MCF 10A (cell line): ENCODE data around the gene MIEF1. TPM values are rescaled to one million over a fixed set of nuclear protein-coding genes. Genes with fewer than 3 reads are reported as not detected.
A peak's percentile ranks its signal among the peaks of the same experiment; 100 is the strongest.

Experiments
- BruUV-seq: library from RNA; stranded (reverse); fragments of 400-500 nt; replicated peaks from 2 replicates; lab custom pipeline; 2021; lab: Mats Ljungman, UMichigan
- CTCF ChIA-PET: fragments of 300-600 bp; sonication (Branson Sonifier 250); formaldehyde crosslinking; extraction: SDS; loops from one replicate; lab custom pipeline; 2021; ENCODE audit warnings: antibody characterized with exemption, inconsistent platforms; lab: Yijun Ruan, JAX
- POLR2A ChIA-PET: fragments of 300-600, 350-650 bp; sonication (Branson Sonifier 250); formaldehyde crosslinking; extraction: SDS; loops from one replicate; lab custom pipeline; 2020; ENCODE audit warnings: antibody characterized with exemption, inconsistent platforms; lab: Yijun Ruan, JAX
- DNase-seq: peaks from one replicate; pipeline ENCODE4 v3.0.0-alpha.2; 2018; ENCODE audit not compliant: unreplicated experiment
- H3K27ac Mint-ChIP-seq: one replicate; pipeline ENCODE4 v1.8.0; 2022; ENCODE audit warnings: mild to moderate bottlenecking, low read depth, mixed read lengths; ENCODE audit not compliant: unreplicated experiment
- H3K27me3 Mint-ChIP-seq: one replicate; pipeline ENCODE4 v1.8.0; 2022; ENCODE audit warnings: mixed read lengths; ENCODE audit not compliant: insufficient read depth, unreplicated experiment
- H3K36me3 Mint-ChIP-seq: one replicate; pipeline ENCODE4 v1.8.0; 2022; ENCODE audit warnings: mild to moderate bottlenecking, moderate library complexity, mixed read lengths; ENCODE audit not compliant: insufficient read depth, unreplicated experiment
- H3K4me1 Mint-ChIP-seq: one replicate; pipeline ENCODE4 v1.8.0; 2022; ENCODE audit warnings: mixed read lengths; ENCODE audit not compliant: insufficient read depth, unreplicated experiment
- H3K4me3 Mint-ChIP-seq: one replicate; pipeline ENCODE4 v1.8.0; 2022; ENCODE audit warnings: mild to moderate bottlenecking, moderate library complexity, mixed read lengths; ENCODE audit not compliant: unreplicated experiment
- H3K9me3 Mint-ChIP-seq: one replicate; pipeline ENCODE4 v1.8.0; 2022; ENCODE audit warnings: mixed read lengths; ENCODE audit not compliant: unreplicated experiment
- CTCF ChIP-seq: fragments of 200-600 bp; IDR thresholded peaks from one replicate; pipeline ENCODE4 v1.8.0; 2022; ENCODE audit warnings: antibody characterized with exemption, mild to moderate bottlenecking; ENCODE audit not compliant: unreplicated experiment
- intact Hi-C: fragments of 100-400 bp; cut with micrococcal nuclease; formaldehyde crosslinking; loops from 2 replicates; pipeline ENCODE4 v1.14.1; 2022
- total RNA-seq: library from RNA; stranded (reverse); gene quantifications from 2 replicates; pipeline ENCODE4 v1.2.3, GENCODE V29; 2022

The MIEF1 gene
- total RNA-seq, 1 experiment from 2014 or later = 40.2 TPM

- peaks cover 9% of the 10 kb centered on the region for H3K4me1 Mint-ChIP-seq
Observed at GRCh38 chr22:39498368-39498767, 3.7 kb upstream of the MIEF1 start.

GRCh38 chr22:39498802-39499201 lies 3.3 kb upstream of the MIEF1 start:
- Mint-ChIP-seq H3K36me3 (peaks cover under 1% of the 10 kb centered on the region), H3K27ac (no peak overlapping the region), H3K4me1 (peaks cover 13% of the 10 kb centered on the region), H3K4me3 (no peak overlapping the region), H3K9me3 (no peaks in the 10 kb centered on the region), H3K27me3 (no peaks in the 10 kb centered on the region)
- intact Hi-C loops = no loop called here
- DNase-seq = no peak
- BruUV-seq = no TSS peak
- ChIA-PET CTCF (interaction anchor here (1.6 kb wide), 1 partner anchor 30 kb away, joined by 4 read pairs; no protein-coding TSS in a partner anchor), POLR2A (interaction anchor here (0.6 to 2.2 kb wide), 2 partner anchors 21 to 792 kb away, joined by 4 to 11 read pairs; partner anchors contain the start of gene ATF4)
- TF ChIP-seq CTCF = no peak

More at GRCh38 chr22:39498368-39498767, 3.7 kb upstream of the MIEF1 start:
- Mint-ChIP-seq H3K27ac (no peak overlapping the region), H3K36me3 (no peaks in the 10 kb centered on the region), H3K27me3 (no peaks in the 10 kb centered on the region), H3K4me3 (no peak overlapping the region), H3K9me3 (no peaks in the 10 kb centered on the region)
- ChIA-PET POLR2A (interaction anchor here (2.2 kb wide), 1 partner anchor 22 kb away, joined by 11 read pairs; the partner anchor contains the start of gene ATF4), CTCF (interaction anchor here (0.6 to 3.0 kb wide), 5 partner anchors 14 to 539 kb away, joined by 3 to 16 read pairs (median 4); no protein-coding TSS in a partner anchor)
- no TSS peak for BruUV-seq
- intact Hi-C loops = no loop called here
- DNase-seq = no peak
- no peak for TF ChIP-seq CTCF

- no peak for DNase-seq
- H3K27ac Mint-ChIP-seq = no peak overlapping the region
- H3K36me3 Mint-ChIP-seq = peaks cover 13% of the 10 kb centered on the region
- no peak overlapping the region for H3K4me3 Mint-ChIP-seq
- H3K9me3 Mint-ChIP-seq = no peaks in the 10 kb centered on the region
- BruUV-seq = no TSS peak
- no peak for TF ChIP-seq CTCF
- H3K27me3 Mint-ChIP-seq = no peaks in the 10 kb centered on the region
- ChIA-PET POLR2A (interaction anchor here (1.1 to 4.1 kb wide), 2 partner anchors 10 to 20 kb away, joined by 4 to 58 read pairs; partner anchors contain the start of gene ATF4), CTCF (no interaction called here)
- intact Hi-C loops = no loop called here
- H3K4me1 Mint-ChIP-seq = peaks cover 13% of the 10 kb centered on the region
Observed at GRCh38 chr22:39500101-39500500, 2.0 kb upstream of the MIEF1 start.

- no peak for TF ChIP-seq CTCF
- Mint-ChIP-seq H3K4me3 (peak overlapping the region; percentile 79), H3K4me1 (peaks cover 24% of the 10 kb centered on the region), H3K27me3 (no peaks in the 10 kb centered on the region), H3K9me3 (no peaks in the 10 kb centered on the region), H3K27ac (peak overlapping the region; percentile 53), H3K36me3 (peaks cover 29% of the 10 kb centered on the region)
- POLR2A ChIA-PET = interaction anchor here (0.6 to 4.3 kb wide), 22 partner anchors 11 to 1041 kb away, joined by 3 to 58 read pairs (median 5); partner anchors contain the start of genes ATF4, RPL3, RPS19BP1 and TNRC6B
- no TSS peak for BruUV-seq
- intact Hi-C loops = loop anchor here (2.0 kb wide), 1 partner anchor 19 kb away; the partner anchor contains the start of gene ATF4
- DNase-seq = no peak
- CTCF ChIA-PET = interaction anchor here (0.6 to 2.0 kb wide), 9 partner anchors 8 to 820 kb away, joined by 3 to 8 read pairs (median 4); partner anchors contain the start of gene TOMM22
Observed at GRCh38 chr22:39501644-39502108, 414 bp upstream of the MIEF1 start.
